Measurements from ENCODE around the gene SOS2.

The SOS2 gene

DNA sequence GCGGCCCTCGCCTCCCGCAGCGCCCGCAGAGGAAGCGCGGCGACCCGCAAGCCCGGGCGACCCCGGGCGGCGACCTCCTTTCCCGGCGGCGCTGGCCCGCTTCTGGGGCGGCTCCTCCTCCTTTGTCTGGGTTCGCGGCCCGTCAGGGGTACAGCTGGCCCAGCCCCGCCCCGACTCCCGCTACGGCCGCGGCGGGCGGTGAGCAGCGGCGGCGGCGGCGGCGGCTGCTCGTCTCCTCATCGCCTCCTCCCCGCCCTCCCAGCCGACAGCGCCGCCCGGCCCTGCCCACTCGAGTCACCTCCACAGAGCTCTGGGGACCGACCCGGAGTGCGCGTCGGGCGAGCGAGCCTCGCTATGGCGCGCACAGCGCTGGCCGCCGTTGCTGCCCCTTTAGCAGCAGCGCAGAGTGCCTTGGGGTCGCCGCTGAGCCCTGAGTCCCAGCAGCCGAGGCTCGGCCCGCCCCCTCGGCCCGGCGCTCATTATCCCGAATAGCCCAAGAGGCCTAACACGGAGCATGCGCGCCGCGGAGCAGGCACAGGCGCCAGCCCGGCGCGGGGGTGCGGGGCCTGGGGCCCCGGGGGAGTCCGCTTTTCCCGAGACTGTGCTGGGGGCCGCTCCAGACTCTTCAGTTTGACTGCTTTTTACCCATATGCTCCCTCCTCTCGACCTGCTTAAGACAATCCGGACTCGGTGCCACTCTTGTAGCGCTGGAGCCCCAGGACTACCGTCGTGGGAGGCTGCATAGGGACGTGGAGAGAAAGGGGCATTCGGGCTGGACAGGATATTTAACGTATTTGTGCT lies at the start of gene SOS2:
Gene SOS2, minus strand, starts transcription at position 104 of the 801 bp plus-strand sequence. CDS start 295 bp downstream, outside the sequence.
- peak; percentile 76 for DNase-seq (ENCODE audit: low spot score)

DNA sequence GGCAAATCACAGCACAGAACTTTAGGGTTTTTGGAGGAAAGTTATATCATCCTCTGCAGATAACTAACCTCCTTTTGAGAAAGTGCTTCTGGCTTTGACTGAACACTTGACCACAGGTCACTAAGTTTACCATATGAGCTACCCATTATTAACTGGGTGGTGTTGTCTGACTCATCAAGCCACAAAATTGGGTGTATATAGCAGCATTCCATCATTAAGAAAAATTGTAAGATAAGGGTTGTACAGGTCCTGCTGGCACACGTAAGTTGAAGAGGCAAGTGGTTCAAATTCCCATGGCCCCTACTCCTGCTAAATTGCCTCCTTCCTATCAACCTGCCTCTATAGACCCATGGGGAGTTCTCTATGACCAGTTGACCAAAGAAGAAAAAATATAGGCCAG lies 41.1 kb upstream of the SOS2 start:
- DNase-seq (ENCODE audit: low spot score): no peak

DNA sequence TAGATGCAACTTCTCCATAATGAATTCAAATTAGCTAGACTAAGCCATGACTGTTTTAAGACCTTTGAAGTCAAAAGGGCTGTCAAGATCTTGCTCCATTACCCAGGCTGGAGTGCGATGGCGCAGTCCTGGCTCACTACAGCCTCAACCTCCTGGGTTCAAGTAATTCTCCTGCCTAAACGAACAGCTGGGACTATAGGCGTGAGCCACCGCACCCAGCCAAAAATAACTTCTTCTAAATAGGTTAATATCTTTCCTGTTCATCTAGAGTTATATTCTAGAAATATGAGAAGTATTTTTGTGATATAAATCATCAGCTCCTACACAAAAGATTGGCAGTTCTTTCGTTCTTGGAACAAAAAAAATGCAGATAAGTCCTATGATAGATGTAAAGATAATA lies 39.6 kb upstream of the SOS2 start:
- no peak for DNase-seq (ENCODE audit: low spot score)

DNA sequence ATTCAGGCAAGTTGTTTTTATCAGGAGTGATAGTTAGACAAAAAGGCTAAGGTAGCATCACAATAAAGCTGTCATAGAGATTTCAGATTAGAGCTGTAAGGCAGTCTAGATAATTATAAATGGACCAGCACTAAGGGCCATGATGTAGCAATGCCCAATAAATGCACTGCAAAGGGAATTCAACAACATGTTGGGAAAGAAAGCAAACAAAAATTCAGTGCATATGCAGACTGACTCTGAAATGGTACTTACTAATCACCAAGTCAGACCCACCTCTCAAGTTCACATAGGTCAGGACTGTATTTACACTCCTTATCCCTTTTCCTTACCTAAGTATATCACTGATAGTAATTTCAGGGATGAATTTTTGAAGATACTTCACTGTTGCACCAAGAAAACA lies 33.7 kb upstream of the SOS2 start:
- no peak for DNase-seq (ENCODE audit: low spot score)

DNA sequence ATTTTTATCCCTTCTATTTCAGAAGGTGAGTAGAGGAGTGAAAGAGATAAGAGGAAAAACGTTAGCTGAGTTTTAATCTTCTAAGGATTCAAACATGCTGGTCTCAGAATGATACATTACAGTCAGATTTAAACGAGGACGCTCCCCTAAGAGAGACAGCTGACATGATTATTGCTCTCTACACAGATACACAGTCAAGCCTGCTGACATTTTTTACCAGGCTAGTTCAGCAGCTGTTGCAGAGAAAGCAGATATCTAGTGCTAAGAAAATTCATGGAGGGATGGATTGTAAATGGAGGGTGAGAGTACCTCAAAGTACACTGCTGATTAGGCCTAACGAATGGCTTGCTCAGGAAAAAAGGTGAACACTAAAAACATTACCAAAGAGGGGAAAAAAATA lies 31.9 kb upstream of the SOS2 start:
- DNase-seq (ENCODE audit: low spot score): no peak

DNA sequence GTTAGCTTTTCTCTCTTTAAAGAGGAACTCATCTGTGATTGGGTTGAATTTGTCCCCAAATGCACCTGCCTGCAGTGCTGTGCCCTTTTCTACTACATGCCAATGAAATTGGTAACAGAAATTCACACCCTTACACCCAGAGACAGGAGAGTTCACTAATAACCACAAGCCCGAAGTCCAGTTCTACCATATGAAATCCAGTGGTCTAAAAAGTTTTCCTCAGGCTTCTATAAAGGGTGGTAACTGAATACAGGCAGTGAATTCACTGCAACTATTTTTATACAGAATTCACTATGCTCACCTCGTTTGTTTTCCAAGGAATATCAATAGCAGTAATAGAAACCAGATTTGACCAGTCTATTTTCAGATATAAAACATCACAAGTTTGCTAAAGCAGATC lies 31.5 kb upstream of the SOS2 start:
- no peak for DNase-seq (ENCODE audit: low spot score)

DNA sequence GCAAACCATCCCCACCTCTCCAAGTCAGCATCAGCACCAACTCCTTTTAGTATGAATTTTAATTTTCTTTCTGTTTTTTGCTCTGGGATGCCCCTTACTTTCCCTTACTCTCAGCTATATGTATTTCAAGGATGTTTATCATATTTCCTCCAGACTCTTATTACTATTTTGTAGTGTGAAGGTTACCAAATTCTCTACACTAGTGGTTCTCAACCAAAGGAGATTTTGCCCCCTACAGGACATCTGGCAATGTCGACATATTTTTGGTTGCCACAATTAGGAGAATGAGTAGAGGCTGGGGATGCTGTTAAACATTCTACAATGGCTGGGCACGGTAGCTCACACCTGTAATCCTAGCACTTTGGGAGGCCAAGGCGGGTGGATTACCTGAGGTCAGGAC lies 29.1 kb upstream of the SOS2 start:
- DNase-seq (ENCODE audit: low spot score): peak; percentile 48

DNA sequence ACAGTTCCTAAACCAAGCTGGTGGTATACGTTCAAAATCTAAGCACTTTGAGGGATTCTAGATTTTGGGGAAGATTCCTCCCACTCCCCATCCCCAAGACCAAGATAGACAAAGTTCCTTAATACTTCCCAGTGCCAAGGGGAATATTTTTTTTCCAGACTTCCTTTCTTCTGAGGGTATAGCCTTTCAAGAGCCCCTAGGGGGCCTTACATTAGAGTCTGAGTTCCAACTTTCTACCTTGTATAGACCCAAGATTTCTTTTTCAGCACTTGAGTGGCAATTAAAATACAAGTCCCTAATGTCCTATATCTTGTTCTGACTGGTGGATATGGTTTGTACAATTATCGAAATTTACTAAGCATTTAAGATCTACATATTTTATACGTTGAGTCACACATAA lies 28.7 kb upstream of the SOS2 start:
- no peak for DNase-seq (ENCODE audit: low spot score)

DNA sequence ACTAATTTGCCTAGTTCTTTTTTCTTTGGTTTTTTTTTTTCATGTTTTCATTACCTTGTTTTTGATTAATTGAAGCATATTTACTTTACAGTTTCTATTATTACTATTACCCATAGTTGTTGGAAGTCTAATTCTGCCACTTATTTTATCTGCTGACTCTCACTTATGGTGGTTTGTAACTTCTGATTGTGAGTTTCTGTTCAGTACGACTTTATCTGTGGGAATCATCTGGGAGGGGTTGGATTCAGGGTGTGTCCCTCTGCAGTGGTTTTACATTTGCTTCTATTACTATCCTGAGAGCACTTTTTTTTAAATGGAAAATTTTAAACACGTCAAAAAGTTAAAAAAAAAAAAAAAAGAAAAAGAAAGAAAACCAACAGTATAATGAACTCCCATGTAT lies 26.4 kb upstream of the SOS2 start:
- DNase-seq (ENCODE audit: low spot score): no peak

DNA sequence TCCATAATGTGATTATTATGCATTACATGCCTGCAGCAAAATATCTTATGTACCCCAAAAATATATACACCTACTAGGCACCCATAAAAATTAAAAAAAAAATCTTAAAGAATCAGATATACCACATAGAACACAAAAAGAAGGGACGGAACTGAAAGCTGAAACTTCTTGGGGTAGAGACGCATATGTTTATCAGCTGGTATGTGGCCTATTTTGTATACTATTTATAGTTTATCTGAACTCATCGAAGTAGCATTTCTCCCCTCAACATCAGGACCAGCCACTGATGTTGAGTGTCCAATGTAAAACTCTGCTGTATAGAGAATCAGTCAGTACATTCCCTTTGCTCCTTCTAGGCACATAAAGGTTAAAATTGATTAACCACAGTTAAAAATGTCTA lies 22.9 kb upstream of the SOS2 start:
- no peak for DNase-seq (ENCODE audit: low spot score)

DNA sequence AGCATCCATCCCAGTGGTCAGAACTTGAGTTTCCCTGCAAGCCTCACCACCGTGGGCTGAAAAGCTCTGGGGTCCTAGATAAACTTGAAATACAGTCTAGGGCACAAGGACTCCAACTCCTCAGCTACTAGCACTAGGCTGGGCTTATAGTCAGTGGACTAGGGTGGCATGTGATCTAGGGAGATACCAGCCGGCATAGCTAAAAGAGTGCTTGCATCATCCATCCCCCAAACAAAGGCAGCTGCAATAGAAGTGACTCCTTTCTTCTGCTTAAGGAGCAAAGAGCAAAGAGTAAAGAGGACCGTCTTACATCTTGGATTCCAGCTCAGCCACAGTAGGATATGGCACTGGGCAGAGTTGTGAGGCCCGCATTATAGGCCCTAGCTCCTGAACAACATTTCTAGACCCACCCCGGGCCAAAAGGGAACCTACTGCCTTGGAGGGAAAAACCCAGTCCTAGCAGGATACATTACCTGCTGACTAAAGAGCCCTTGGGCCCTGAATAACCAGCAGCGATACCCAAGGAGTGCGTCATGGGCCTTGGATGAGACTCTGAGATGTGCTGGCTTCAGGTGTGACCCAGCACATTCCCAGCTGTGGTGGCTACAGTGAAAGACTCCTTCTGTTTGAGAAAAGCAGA lies 17.9 kb upstream of the SOS2 start:
- no peak for DNase-seq (ENCODE audit: low spot score)

DNA sequence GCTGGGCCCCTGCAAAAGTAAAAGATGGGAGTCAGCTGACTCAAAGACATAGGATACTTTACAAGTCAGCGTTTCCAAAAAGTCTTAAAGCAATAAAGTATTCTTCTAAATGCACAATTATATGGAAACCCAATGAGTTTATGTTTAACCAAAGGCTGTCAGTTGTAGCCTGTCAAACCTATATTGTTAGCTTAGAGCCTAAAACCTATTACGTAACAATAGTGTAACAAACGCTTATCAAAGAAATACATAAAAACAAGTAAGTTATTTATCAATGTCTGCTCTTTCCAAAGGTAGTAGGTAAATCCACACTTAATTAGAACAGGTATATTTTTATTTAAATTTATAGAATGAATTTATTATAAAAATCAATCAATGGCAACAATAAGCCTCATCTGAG lies 15.9 kb upstream of the SOS2 start:
- no peak for DNase-seq (ENCODE audit: low spot score)

DNA sequence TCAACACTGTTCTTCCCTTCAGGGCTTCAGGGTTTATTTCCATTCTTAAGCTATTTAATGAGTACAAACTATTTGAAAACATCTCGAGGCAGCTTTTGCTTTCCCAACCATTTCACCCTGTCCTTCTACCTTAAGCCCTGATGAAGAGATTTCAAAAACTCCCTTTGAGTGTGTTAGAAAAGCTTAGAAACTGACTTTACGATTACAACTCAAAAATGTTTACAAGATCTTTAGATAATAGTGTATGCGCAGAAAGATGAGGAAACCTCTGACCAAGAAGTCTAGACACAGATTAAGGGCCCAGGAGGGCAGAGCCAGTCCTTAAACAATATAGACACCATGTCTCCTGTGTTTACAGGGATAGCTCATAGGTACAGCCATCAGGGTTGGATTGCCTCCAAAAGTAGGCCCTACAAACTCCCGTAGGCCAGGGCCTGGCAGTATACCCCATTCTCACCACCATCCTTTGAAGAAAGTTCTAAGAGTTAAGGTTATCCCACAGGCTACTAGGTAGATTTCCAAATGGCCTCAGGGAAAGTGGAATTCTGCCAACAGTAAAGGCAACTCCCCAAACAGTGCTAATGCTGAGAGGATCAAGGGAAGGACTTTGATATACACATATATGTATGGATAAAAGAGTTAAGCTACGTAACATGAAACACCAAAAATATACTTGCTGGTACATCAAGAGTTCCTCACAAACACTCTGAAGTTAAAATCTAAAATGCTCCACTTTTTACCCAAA lies 11.4 kb upstream of the SOS2 start:
- no peak for DNase-seq (ENCODE audit: low spot score)

DNA sequence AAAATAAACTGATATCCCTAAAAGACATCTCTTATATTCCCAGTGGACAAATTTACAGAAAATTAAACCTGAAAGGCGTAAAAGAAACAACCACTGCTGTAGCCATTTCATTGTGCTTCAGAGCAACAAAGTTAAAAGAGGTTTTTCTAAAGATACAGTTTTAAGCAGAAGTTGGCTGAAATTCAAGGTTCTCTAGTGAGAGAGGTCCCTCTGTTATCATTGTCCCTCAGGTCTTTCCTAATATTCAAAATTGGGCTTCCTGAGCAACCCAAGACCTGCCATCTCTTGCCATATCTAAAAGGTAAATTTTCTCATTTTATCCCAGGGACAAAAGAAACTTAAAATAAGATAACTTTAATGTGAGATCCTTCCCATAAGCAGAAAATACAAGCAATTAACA lies 10.7 kb upstream of the SOS2 start:
- no peak for DNase-seq (ENCODE audit: low spot score)

DNA sequence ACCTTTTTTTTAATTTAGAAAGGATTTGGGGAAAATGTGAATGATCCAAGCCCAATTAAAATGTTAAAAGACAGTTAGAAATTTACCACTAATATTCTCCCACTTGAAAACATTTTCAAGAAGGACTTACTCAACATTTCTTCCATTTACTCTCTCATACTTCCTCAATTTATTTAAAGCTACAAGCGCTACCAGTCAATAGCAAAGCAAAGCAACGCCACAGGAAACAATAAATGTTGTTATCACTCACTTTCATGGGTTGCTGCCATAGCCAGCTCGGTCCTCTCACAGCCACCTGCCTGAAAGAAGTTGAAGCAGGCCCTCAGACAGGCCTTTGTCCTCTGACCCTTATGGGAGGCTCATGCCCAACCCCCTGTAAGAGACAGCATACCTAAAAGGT lies 6.0 kb upstream of the SOS2 start:
- peak; percentile 13 for DNase-seq (ENCODE audit: low spot score)

DNA sequence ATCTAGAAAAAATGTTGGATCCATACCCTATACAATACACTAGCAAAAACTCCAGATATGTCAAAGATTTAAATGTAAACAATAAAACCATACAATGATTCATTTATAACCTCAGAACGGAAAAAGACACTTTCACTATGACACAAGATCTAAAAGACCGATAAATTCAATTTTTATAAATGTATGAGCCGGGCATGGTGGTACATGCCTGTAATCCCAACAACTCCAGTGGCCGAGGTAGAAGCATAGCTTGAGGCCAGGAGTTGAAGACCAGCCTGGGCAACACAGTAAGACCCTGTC lies 2.5 kb upstream of the SOS2 start:
- DNase-seq (ENCODE audit: low spot score): no peak

DNA sequence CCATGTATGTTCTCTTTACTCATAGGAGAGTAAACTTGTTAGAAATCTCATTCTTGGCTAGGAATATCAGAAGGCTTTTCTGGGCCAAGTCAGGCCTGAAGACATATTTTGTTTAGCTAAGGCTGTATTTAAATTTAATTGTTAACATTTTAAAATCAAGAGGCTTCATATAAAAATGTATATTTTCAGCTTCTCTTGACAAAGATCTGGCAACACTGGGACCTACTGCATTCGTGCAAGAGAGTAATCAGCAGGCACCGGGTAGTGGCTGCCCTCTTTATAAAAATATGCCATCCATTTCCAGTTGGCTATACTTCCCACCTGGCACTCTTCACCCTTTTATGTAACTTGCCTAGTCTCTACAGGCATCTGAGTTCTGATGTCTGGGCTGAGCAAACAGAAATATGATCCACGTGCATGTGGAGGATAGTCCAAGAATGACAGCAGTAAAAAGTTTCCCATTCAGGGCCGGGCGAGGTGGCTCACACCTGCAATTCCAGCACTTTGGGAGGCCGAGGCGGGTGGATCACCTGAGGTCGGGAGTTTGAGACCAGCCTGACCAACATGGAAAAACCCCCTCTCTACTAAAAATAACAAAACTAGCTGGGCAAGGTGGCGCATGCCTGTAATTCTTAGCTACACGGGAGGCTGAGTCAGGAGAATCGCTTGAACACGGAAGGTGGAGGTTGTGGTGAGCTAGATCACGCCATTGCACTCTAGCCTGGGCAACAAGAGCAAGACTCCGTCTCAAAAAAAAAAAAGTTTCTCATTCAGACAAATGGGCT lies 2.0 kb upstream of the SOS2 start:
- no peak for DNase-seq (ENCODE audit: low spot score)

DNA sequence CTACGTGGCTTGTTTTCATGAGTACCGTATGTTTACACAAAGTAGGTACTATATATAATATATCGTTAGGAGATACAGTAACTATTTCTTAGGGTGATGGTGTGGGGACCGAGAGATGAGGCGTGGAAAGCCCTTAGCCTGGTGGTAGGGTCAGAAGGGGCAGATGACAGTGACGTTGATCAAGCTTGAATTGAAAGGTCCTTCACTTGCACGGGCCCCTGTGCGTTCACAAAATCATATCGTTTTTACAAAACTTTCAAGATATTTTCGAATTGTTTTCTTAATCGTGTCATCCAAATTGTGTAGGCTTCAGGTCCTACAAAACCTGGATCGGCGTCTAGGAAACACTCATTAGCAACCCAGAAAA lies 881 bp upstream of the SOS2 start:
- no peak for DNase-seq (ENCODE audit: low spot score)

DNA sequence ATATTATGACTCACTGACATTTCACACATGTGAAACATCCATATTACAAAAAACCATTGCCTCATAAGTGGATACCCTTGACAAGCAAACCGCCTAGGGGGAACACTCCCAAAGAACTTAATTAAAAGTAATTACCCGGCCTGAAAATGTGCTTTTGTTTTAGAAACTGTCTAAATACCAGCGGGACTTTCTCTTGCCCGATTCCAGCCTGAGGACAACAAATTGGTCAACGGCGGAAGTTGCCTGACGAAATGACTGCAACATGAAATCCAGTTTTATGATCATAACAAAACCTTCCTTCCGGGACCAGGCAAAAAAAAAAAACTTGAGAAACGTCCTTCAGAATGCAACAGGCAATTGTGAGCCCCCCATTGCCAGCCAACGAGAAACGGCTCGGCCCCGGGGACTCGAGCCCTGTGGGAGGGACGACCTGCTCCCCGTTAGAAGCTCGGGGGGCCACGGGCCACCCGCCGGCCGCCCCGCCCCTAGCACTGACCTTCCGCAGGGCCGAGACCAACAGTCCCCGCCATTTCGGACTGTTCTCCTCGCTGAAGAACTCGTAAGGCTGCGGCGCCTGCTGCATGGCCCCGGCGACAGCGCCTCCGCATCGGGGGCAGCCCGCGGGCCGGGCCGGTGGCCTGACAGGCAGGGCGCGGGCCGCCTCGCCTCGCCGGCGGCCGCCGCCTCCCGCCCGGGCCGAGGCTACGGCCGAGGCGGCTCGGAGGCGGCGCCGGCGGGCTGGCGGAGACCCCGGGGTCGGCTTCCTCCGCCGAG lies 490 bp downstream of the SOS2 start:
- DNase-seq (ENCODE audit: low spot score): peak; percentile 61

DNA sequence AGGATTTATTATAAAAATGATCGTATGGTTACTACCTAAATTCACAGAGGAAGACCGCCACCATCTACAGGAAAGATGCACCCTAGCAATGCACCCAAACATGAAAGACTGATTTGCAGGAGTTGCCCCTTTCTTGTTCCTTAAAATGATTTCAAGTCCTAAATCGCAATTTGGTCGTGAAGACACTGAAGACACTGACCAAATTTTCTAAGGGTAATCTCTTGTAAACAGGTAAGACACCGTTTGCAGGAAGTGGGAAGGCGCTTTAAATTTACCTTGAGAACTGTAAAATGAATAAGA lies 1.0 kb downstream of the SOS2 start:
- DNase-seq (ENCODE audit: low spot score): peak; percentile 42

DNA sequence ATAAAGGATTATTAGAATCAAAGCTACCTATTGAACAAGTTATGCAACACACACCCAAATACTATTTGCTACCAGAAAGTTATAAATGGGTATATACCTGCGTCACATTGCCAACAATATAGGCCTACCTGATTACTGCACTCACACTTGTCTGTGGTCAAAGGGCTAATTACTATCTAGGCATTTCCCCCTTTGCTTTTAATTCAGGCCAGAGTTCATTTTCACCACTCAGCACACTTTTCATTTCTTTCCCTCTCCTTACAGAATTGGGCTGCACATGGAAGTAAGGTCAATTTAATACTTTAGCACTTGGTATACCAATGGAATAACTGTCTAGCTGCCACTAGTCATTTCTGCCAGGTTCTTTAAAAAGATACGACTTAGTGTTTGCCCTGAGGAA lies 1.7 kb downstream of the SOS2 start:
- peak; percentile 6 for DNase-seq (ENCODE audit: low spot score)

DNA sequence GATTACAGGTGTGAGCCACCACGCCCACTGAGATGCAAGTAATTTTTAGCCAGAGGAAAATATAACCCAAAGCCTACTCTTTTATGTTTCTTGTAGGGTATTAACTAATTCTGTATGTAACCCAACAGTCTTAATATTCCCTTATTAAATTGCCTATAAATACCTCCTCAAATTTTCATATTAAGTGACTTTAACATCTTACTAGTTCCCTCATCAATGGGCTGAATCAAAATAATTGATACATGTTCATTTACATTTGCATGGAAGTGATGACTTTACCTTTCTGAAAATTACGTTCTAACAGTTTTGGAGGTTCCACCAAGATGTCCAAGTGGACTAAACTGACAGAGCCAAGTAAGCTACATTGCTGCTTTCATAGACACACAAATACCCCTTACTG lies 3.1 kb downstream of the SOS2 start:
- no peak for DNase-seq (ENCODE audit: low spot score)
